Measurements from ENCODE around the gene MIS18BP1.
A peak's percentile ranks its signal among the peaks of the same experiment; 100 is the strongest.

The MIS18BP1 gene

DNA sequence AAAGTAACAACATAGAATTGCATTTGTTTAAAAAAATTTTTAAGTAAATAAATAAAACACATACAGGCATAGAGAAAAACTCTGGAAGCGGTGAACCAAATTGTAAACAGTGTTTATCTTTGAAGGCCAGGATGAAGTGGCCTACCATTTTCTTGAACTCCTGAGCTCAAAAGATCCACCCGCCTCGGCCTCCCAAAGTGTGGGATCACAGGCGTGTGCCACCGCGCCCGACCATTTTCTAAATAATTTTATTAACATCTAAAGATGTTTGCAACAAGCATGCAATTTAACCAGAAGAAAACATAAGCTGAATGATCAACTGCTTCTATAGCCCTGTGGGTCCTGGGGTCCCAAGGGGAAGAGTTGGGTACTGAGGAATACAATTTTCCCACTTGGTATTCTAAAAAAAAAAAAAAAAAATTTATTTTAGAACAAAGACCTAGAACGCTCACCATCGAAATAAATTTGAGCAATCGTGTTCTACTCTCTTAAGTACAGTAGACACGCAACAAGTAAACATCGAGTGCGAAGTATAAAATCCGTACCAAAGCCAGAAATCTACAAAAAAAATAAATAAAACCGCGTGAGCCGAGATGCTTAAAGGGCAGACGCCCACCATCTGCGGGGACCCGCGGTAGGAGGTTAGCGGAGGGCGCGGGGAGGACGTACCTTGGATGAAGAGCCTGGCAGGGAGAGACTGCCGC is 484 bp downstream of the MIS18BP1 start:
- H4K20me1 ChIP-seq (ENCODE audit: insufficient read depth, low read length): peaks cover 41% of the 10 kb centered on the region

DNA sequence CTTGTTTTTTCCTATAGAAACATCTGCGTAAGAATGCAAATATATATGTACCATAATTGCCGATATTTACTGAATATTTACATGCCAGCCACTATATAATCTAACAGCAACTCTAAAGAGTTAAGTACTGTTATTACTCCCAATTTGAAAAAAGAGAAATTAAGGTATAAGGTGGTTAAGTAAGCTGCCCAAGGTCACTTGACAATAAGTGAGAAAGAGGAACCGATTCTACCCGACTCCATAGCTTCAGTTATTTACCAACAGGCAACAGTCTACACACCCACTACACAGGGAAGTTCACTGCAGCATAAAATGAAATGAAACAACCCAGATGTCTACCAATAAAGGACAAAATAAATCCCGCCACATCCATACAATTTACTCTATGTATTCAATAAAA is 1.1 kb downstream of the MIS18BP1 start:
- Histone ChIP-seq H3K36me3 (replicated peaks; ENCODE audit: low read depth, low read length) (peaks cover 16% of the 10 kb centered on the region), H3K27me3 (ENCODE audit: low read depth, low read length) (no peaks in the 10 kb centered on the region), H3K27ac (ENCODE audit: low read length) (peak overlapping the region; percentile 90), H4K20me1 (ENCODE audit: insufficient read depth, low read length) (peaks cover 47% of the 10 kb centered on the region), H3K9ac (ENCODE audit: low read length) (peak overlapping the region; percentile 84), H3K4me1 (ENCODE audit: low read length) (peaks cover 33% of the 10 kb centered on the region), H3K4me3 (ENCODE audit: low read length) (peak overlapping the region; percentile 81), H3K79me2 (ENCODE audit: low read length) (peaks cover 74% of the 10 kb centered on the region), H3K4me2 (ENCODE audit: low read length) (peak overlapping the region; percentile 75), H3K9me3 (ENCODE audit: insufficient read depth, low read length) (no peaks in the 10 kb centered on the region), H2AFZ (ENCODE audit: low read depth, low read length) (no peak overlapping the region)
- TF ChIP-seq, protein P1, sequence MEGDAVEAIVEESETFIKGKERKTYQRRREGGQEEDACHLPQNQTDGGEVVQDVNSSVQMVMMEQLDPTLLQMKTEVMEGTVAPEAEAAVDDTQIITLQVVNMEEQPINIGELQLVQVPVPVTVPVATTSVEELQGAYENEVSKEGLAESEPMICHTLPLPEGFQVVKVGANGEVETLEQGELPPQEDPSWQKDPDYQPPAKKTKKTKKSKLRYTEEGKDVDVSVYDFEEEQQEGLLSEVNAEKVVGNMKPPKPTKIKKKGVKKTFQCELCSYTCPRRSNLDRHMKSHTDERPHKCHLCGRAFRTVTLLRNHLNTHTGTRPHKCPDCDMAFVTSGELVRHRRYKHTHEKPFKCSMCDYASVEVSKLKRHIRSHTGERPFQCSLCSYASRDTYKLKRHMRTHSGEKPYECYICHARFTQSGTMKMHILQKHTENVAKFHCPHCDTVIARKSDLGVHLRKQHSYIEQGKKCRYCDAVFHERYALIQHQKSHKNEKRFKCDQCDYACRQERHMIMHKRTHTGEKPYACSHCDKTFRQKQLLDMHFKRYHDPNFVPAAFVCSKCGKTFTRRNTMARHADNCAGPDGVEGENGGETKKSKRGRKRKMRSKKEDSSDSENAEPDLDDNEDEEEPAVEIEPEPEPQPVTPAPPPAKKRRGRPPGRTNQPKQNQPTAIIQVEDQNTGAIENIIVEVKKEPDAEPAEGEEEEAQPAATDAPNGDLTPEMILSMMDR (IDR thresholded peaks at IDR 0.05; ENCODE audit: low read depth, low read length): no peak
- TF ChIP-seq EZH2phosphoT487 (IDR thresholded peaks at IDR 0.05; ENCODE audit: low read depth): no peak

More for the DNA sequence above, 484 bp downstream of the MIS18BP1 start:
- H3K36me3 ChIP-seq (replicated peaks; ENCODE audit: low read depth, low read length): peaks cover 12% of the 10 kb centered on the region
- H3K27ac ChIP-seq (ENCODE audit: low read length): peak overlapping the region; percentile 90
- TF ChIP-seq EZH2phosphoT487 (IDR thresholded peaks at IDR 0.05; ENCODE audit: low read depth): no peak
- TF ChIP-seq, protein P1 (IDR thresholded peaks at IDR 0.05; ENCODE audit: low read depth, low read length): no peak
- peak overlapping the region; percentile 84 for H3K9ac ChIP-seq (ENCODE audit: low read length)
- peaks cover 68% of the 10 kb centered on the region for H3K79me2 ChIP-seq (ENCODE audit: low read length)
- H3K4me3 ChIP-seq (ENCODE audit: low read length): peak overlapping the region; percentile 81
- H2AFZ ChIP-seq (ENCODE audit: low read depth, low read length): no peak overlapping the region
- no peaks in the 10 kb centered on the region for H3K27me3 ChIP-seq (ENCODE audit: low read depth, low read length)
- H3K4me2 ChIP-seq (ENCODE audit: low read length): peak overlapping the region; percentile 75
- H3K4me1 ChIP-seq (ENCODE audit: low read length): peaks cover 30% of the 10 kb centered on the region
- peaks cover 3% of the 10 kb centered on the region; the same call in 1 of the 2 replicates for H3K9me3 ChIP-seq (ENCODE audit: insufficient read depth, low read length)

DNA sequence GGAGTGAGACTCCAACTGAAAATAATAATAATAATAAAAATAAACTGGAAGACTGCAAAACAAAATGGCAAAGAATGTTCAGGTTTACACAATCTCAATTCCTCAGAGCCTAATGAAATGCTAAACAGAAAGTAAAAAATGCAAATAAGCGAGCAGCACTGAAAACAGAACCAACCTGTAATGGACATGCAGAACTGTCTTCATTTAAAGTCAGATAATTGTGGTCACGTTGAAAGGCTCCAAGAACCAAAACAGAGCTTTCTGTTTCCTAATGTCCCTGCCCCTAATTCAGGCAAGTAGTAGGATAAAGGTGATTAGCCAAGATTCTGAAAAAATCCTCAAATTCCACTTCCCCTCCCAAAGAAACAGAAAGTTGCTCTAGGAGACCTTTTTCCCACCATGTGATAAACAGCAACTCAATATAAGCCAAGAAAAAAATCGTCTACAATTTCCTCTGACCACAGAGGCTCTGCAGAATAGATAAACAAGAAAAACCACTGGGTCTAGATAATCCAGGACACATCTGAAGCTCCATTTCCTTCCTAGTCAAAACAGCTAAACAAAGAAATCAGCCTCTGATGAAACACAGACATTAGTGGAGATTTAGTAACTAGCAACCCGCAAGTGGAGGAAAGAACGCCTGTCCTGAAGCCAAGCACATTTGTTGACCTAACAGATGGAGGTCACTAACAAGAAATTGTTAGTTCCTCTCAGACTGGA is 3.0 kb downstream of the MIS18BP1 start:
- Histone ChIP-seq H3K9ac (ENCODE audit: low read length) (no peak overlapping the region), H3K36me3 (replicated peaks; ENCODE audit: low read depth, low read length) (peaks cover 27% of the 10 kb centered on the region), H3K27me3 (ENCODE audit: low read depth, low read length) (no peaks in the 10 kb centered on the region), H3K27ac (ENCODE audit: low read length) (peak overlapping the region; percentile 5; the same call in 1 of the 2 replicates), H3K9me3 (ENCODE audit: insufficient read depth, low read length) (no peaks in the 10 kb centered on the region), H4K20me1 (ENCODE audit: insufficient read depth, low read length) (peaks cover 65% of the 10 kb centered on the region), H3K4me1 (ENCODE audit: low read length) (peaks cover 35% of the 10 kb centered on the region), H3K4me2 (ENCODE audit: low read length) (peak overlapping the region; percentile 31), H3K79me2 (ENCODE audit: low read length) (peaks cover 93% of the 10 kb centered on the region), H2AFZ (ENCODE audit: low read depth, low read length) (no peak overlapping the region), H3K4me3 (ENCODE audit: low read length) (0 out of 2 replicates have a peak overlapping the region, but pooled peaks have one; percentile 7)
- TF ChIP-seq, protein P1 (IDR thresholded peaks at IDR 0.05; ENCODE audit: low read depth, low read length): no peak

DNA sequence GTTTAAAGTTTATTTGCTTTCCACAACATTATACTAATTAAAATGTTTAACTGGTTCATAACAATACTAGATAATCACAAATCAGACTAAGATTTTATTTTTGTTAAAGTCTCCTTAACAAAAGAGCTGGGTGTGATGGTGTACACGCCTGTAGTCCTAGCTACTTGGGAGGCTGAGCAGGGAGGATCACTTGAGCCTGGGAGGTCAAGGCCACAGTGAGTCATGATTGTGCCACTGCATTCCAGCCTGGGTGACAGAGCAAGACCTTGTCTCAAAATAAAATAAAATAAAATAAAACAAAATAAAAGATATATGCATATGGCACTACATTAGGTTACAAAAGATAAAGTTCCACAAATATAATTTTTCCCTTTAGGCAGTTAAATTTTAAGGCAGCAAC is 5.6 kb downstream of the MIS18BP1 start:
- H2AFZ ChIP-seq (ENCODE audit: low read depth, low read length): no peak overlapping the region
- H3K4me1 ChIP-seq (ENCODE audit: low read length): peaks cover 24% of the 10 kb centered on the region
- peaks cover 100% of the 10 kb centered on the region; the same call in 1 of the 2 replicates for H3K79me2 ChIP-seq (ENCODE audit: low read length)
- H3K4me2 ChIP-seq (ENCODE audit: low read length): no peak overlapping the region
- no peak for TF ChIP-seq EZH2phosphoT487 (IDR thresholded peaks at IDR 0.05; ENCODE audit: low read depth)
- TF ChIP-seq, protein P1 (IDR thresholded peaks at IDR 0.05; ENCODE audit: low read depth, low read length): no peak
- H3K4me3 ChIP-seq (ENCODE audit: low read length): no peak overlapping the region
- no peak overlapping the region for H3K9ac ChIP-seq (ENCODE audit: low read length)
- H3K27me3 ChIP-seq (ENCODE audit: low read depth, low read length): no peaks in the 10 kb centered on the region
- H3K36me3 ChIP-seq (replicated peaks; ENCODE audit: low read depth, low read length): peaks cover 36% of the 10 kb centered on the region
- no peak overlapping the region for H3K27ac ChIP-seq (ENCODE audit: low read length)
- H4K20me1 ChIP-seq (ENCODE audit: insufficient read depth, low read length): peaks cover 90% of the 10 kb centered on the region
- H3K9me3 ChIP-seq (ENCODE audit: insufficient read depth, low read length): no peaks in the 10 kb centered on the region
